Neural crest cell (in vitro differentiated cells): ENCODE results near the gene RRAGD. TPM values are rescaled to one million over a fixed set of nuclear protein-coding genes. Genes with fewer than 3 reads are reported as not detected.

Source experiments
- DNase-seq: peaks from one replicate; pipeline ENCODE4 v3.0.0; 2021; ENCODE audit warnings: low read depth, mixed read lengths, low spot score
- H3K27ac Mint-ChIP-seq: one replicate; pipeline ENCODE4 v1.8.0; 2021; ENCODE audit warnings: mild to moderate bottlenecking, mixed read lengths; ENCODE audit not compliant: unreplicated experiment
- H3K27me3 Mint-ChIP-seq: 2 replicates; pipeline ENCODE4 v1.8.0; 2021; ENCODE audit warnings: low read depth, mild to moderate bottlenecking, mixed read lengths
- H3K36me3 Mint-ChIP-seq: 2 replicates; pipeline ENCODE4 v1.8.0; 2021; ENCODE audit warnings: low read depth, mild to moderate bottlenecking, mixed read lengths
- H3K4me1 Mint-ChIP-seq: 2 replicates; pipeline ENCODE4 v1.8.0; 2021; ENCODE audit warnings: mixed read lengths
- H3K4me3 Mint-ChIP-seq: one replicate; pipeline ENCODE4 v1.8.0; 2021; ENCODE audit warnings: mild to moderate bottlenecking, mixed read lengths
- H3K9me3 Mint-ChIP-seq: 2 replicates; pipeline ENCODE4 v1.8.0; 2021; ENCODE audit warnings: mixed read lengths
- CTCF ChIP-seq: fragments of 200-600 bp; sonication (generic); conservative IDR thresholded peaks from 2 replicates; pipeline ENCODE4 v1.5.0; 2021; ENCODE audit warnings: antibody characterized with exemption, mild to moderate bottlenecking
- total RNA-seq: library from RNA; stranded (reverse); gene quantifications from 2 replicates; pipeline ENCODE4 v1.2.1, GENCODE V29; 2021

The RRAGD gene
- total RNA-seq, 1 donor from 2014 or later, result 12.8 TPM

GRCh38 chr6:89452281-89452680 is 40.2 kb upstream of the RRAGD start:
- no peak for DNase-seq
- Mint-ChIP-seq H3K4me1 (no peaks in the 10 kb centered on the region), H3K27ac (no peak overlapping the region), H3K27me3 (no peaks in the 10 kb centered on the region), H3K4me3 (no peak overlapping the region), H3K9me3 (peaks cover 5% of the 10 kb centered on the region), H3K36me3 (no peaks in the 10 kb centered on the region)
- TF ChIP-seq CTCF, result no peak

- Mint-ChIP-seq H3K27me3 (no peaks in the 10 kb centered on the region), H3K9me3 (peaks cover 2% of the 10 kb centered on the region), H3K27ac (no peak overlapping the region), H3K36me3 (no peaks in the 10 kb centered on the region), H3K4me1 (no peaks in the 10 kb centered on the region), H3K4me3 (no peak overlapping the region)
- DNase-seq, result no peak
- no peak for TF ChIP-seq CTCF
These were observed 37.1 kb upstream of the RRAGD start for GRCh38 chr6:89449193-89449592.

- Mint-ChIP-seq H3K4me3 (no peak overlapping the region), H3K27me3 (no peaks in the 10 kb centered on the region), H3K4me1 (no peaks in the 10 kb centered on the region), H3K9me3 (peaks cover 2% of the 10 kb centered on the region), H3K36me3 (no peaks in the 10 kb centered on the region), H3K27ac (no peak overlapping the region)
- DNase-seq, result no peak
- no peak for TF ChIP-seq CTCF
These were observed 31.6 kb upstream of the RRAGD start for GRCh38 chr6:89443658-89444057.

GRCh38 chr6:89440200-89440599 is 28.1 kb upstream of the RRAGD start:
- H3K9me3 Mint-ChIP-seq, result no peaks in the 10 kb centered on the region
- no peak overlapping the region for H3K27ac Mint-ChIP-seq
- H3K4me1 Mint-ChIP-seq, result peaks cover 11% of the 10 kb centered on the region
- no peak for DNase-seq
- no peak for TF ChIP-seq CTCF
- H3K36me3 Mint-ChIP-seq, result no peaks in the 10 kb centered on the region
- H3K4me3 Mint-ChIP-seq, result no peak overlapping the region
- H3K27me3 Mint-ChIP-seq, result peaks cover 5% of the 10 kb centered on the region

GRCh38 chr6:89439014-89439413 is 26.9 kb upstream of the RRAGD start:
- H3K27ac Mint-ChIP-seq, result no peak overlapping the region
- H3K27me3 Mint-ChIP-seq, result peaks cover 16% of the 10 kb centered on the region
- no peaks in the 10 kb centered on the region for H3K36me3 Mint-ChIP-seq
- TF ChIP-seq CTCF, result no peak
- no peak for DNase-seq
- H3K4me3 Mint-ChIP-seq, result no peak overlapping the region
- H3K9me3 Mint-ChIP-seq, result no peaks in the 10 kb centered on the region
- peaks cover 20% of the 10 kb centered on the region for H3K4me1 Mint-ChIP-seq

GRCh38 chr6:89438248-89438647 is 26.2 kb upstream of the RRAGD start:
- no peak overlapping the region for H3K4me3 Mint-ChIP-seq

More at GRCh38 chr6:89438248-89438647, 26.2 kb upstream of the RRAGD start:
- DNase-seq, result no peak
- Mint-ChIP-seq H3K27me3 (peaks cover 20% of the 10 kb centered on the region), H3K27ac (no peak overlapping the region), H3K4me1 (peaks cover 24% of the 10 kb centered on the region), H3K36me3 (no peaks in the 10 kb centered on the region), H3K9me3 (no peaks in the 10 kb centered on the region)
- TF ChIP-seq CTCF, result no peak
